K562 (cell line): ENCODE results near the gene MYMX. TPM values are rescaled to one million over a fixed set of nuclear protein-coding genes. Genes with fewer than 3 reads are reported as not detected.
A peak's percentile ranks its signal among the peaks of the same experiment; 100 is the strongest.

Source experiments
- ATF4 ChIP-seq: fragments of 450-650 bp; formaldehyde crosslinking; IDR thresholded peaks from 2 replicates; pipeline ENCODE4 v1.4.0; 2022; ENCODE audit warnings: mild to moderate bottlenecking, moderate library complexity
- CHAMP1 ChIP-seq: fragments of 450-650 bp; IDR thresholded peaks from 2 replicates; pipeline ENCODE4 v1.6.1; 2016; ENCODE audit warnings: mild to moderate bottlenecking
- ELF1 ChIP-seq: fragments of 200-800 bp; sonication (Bioruptor generic); IDR thresholded peaks from 2 replicates; pipeline ENCODE4 v1.6.1; 2016; ENCODE audit warnings: missing genetic modification characterization, missing compliant biosample characterization
- FOXA1 ChIP-seq: fragments of 450-650 bp; IDR thresholded peaks from 2 replicates; pipeline ENCODE4 v1.6.1; 2016; ENCODE audit warnings: mild to moderate bottlenecking, borderline replicate concordance
- HIVEP1 ChIP-seq: fragments of 250-450 bp; sonication (Bioruptor Pico); IDR thresholded peaks from 2 replicates; pipeline ENCODE4 v1.4.0; 2020; ENCODE audit warnings: mild to moderate bottlenecking
- KDM4B ChIP-seq, 2 experiments: fragments of 450-650 bp in 1 of 2; sonication (generic) in 1 of 2; IDR thresholded peaks; 2 replicates each; pipeline ENCODE4 v1.6.1; 2016 to 2017; ENCODE audit warnings: borderline replicate concordance in 2 of 2, antibody characterized with exemption in 1 of 2, low read depth in 1 of 2, mild to moderate bottlenecking in 1 of 2
- MNT ChIP-seq, 2 experiments: fragments of 450-650 bp; conservative IDR thresholded peaks; 2 replicates each; pipeline ENCODE4 v1.6.1; 2017; ENCODE audit warnings: mild to moderate bottlenecking in 2 of 2, moderate library complexity in 2 of 2
- NR0B1 ChIP-seq: fragments of 450-650 bp; IDR thresholded peaks from one replicate; pipeline ENCODE4 v1.6.1; 2018; ENCODE audit warnings: mild to moderate bottlenecking, moderate library complexity; ENCODE audit not compliant: partially characterized antibody
- NR1H2 ChIP-seq: sonication (generic); formaldehyde crosslinking; IDR thresholded peaks from 2 replicates; pipeline ENCODE4 v1.4.0; 2020; ENCODE audit warnings: mild to moderate bottlenecking, missing genetic modification reagents
- NRF1 ChIP-seq, 2 experiments: fragments of 450-650 bp; IDR thresholded peaks in 1 of 2; conservative IDR thresholded peaks in 1 of 2; 2 replicates each; pipeline ENCODE4 v1.6.1; 2014; ENCODE audit warnings: mild to moderate bottlenecking in 2 of 2
- THRA ChIP-seq: fragments of 450-650 bp; IDR thresholded peaks from 2 replicates; pipeline ENCODE4 v1.6.1; 2017; ENCODE audit warnings: mild to moderate bottlenecking, moderate library complexity
- ZFP91 ChIP-seq: sonication (generic); formaldehyde crosslinking; IDR thresholded peaks from 2 replicates; pipeline ENCODE4 v1.8.0; 2022; ENCODE audit warnings: mild to moderate bottlenecking, missing genetic modification reagents
- ZNF174 ChIP-seq: fragments of 250-450 bp; sonication (Bioruptor Pico); IDR thresholded peaks from 2 replicates; pipeline ENCODE4 v1.4.0; 2020; ENCODE audit warnings: mild to moderate bottlenecking
- ZNF282 ChIP-seq: sonication (generic); formaldehyde crosslinking; IDR thresholded peaks from 2 replicates; pipeline ENCODE4 v1.8.1; 2023; ENCODE audit warnings: missing genetic modification reagents
- polyA plus RNA-seq, 8 experiments: library from polyadenylated mRNA; depleted of rRNA in 4 of 8; stranded (reverse) in 5 of 8; unstranded in 3 of 8; fragments of >200 nt; fragmentation: Nextera tagmentation in 2 of 8; fragmentation: Illumina TruSeq in 1 of 8; extraction: Ambion mirVana in 2 of 8; extraction: Trizol in 1 of 8; gene quantifications; 2 replicates each; pipeline versions ENCODE4 v1.2.1 to v1.2.3, GENCODE V29; 2011 to 2014; ENCODE audit warnings: inconsistent platforms in 1 of 8, missing spikeins in 1 of 8
- total RNA-seq, 7 experiments: library from RNA; depleted of rRNA in 6 of 7; stranded (reverse); fragments of >200 nt in 6 of 7; fragmentation: Illumina TruSeq in 2 of 7; extraction: Trizol in 2 of 7; gene quantifications; 2 replicates each; pipeline versions ENCODE4 v1.2.1 to v1.2.3, GENCODE V29; 2011 to 2021; ENCODE audit warnings: low replicate concordance in 1 of 7
- TF ChIP-seq, protein P1 (sequence below), 2 experiments: IDR thresholded peaks; 2 replicates each; pipeline ENCODE4 v1.6.1; 2011; ENCODE audit warnings: borderline replicate concordance in 1 of 2, control low read depth in 1 of 2, low read depth in 1 of 2, low read length in 1 of 2, mild to moderate bottlenecking in 1 of 2, mixed read lengths in 1 of 2, moderate library complexity in 1 of 2; ENCODE audit not compliant: insufficient read depth in 1 of 2, insufficient read length in 1 of 2, poor library complexity in 1 of 2, severe bottlenecking in 1 of 2; ENCODE audit errors: extremely low read depth in 1 of 2

MYMX gene
- total and polyA plus RNA-seq, 9 of the 15 experiments (the other 6 are each of a cell fraction or from before 2014, with no cell fraction given), result 0.12 TPM; not detected in 8

DNA sequence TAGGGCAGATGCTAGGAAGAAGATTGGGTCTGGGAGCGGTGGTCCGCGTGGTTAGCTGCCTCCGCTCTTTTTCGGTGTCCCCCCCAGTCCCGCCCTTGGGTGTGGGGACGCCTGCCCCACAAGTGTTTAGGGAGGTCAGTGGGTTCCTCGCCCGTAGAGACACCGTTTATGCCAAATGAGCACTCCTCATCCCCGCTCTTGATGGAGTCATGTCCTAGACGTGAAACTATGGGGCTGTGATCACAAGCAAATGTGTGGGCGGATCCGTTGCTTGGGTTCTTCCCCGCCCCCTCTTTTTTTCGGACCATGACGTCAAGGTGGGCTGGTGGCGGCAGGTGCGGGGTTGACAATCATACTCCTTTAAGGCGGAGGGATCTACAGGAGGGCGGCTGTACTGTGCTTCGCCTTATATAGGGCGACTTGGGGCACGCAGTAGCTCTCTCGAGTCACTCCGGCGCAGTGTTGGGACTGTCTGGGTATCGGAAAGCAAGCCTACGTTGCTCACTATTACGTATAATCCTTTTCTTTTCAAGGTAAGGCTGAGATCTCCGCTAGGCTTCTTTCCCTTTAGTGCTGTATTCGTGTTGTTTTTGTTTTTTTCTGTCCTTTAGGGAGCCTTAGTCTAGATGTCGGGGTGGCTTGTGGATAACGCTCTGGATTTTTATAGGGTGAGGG, 30.1 kb downstream of the MYMX start, which contains the start of gene HSP90AB1 (continued):
- TF ChIP-seq CHAMP1 (peak; percentile 53), FOXA1 (no peak), NRF1 (conservative IDR thresholded peaks at IDR 0.05 in 1 of 2, IDR thresholded peaks at IDR 0.05 in 1 of 2) (peak in 1 of 2 experiments; percentile 8; a peak in 2 of 4 replicates), NR0B1 (no peak), HIVEP1 (CRISPR knock-in tag) (no peak), ZNF282 (CRISPR knock-in tag) (peak; percentile 23; the same call in 1 of the 2 replicates), ZFP91 (CRISPR knock-in tag) (peak; percentile 100), ATF4 (no peak), KDM4B (IDR thresholded peaks at IDR 0.05; ENCODE audit: borderline replicate concordance in 2 of 2, low read depth in 1 of 2) (0 out of 4 replicates have a peak, but pooled peaks of 1 of the 2 experiments have one; percentile 29), ZNF174 (peak; percentile 78; the same call in 1 of the 2 replicates), NR1H2 (peak; percentile 76; the same call in 1 of the 2 replicates), MNT (conservative IDR thresholded peaks at IDR 0.05) (no peak), THRA (no peak), ELF1 (tag) (no peak)
- TF ChIP-seq, protein P1, sequence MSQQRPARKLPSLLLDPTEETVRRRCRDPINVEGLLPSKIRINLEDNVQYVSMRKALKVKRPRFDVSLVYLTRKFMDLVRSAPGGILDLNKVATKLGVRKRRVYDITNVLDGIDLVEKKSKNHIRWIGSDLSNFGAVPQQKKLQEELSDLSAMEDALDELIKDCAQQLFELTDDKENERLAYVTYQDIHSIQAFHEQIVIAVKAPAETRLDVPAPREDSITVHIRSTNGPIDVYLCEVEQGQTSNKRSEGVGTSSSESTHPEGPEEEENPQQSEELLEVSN (IDR thresholded peaks at IDR 0.05; ENCODE audit: borderline replicate concordance in 1 of 2, extremely low read depth in 1 of 2, insufficient read depth in 1 of 2, insufficient read length in 1 of 2, low read depth in 1 of 2, low read length in 1 of 2, poor library complexity in 1 of 2, severe bottlenecking in 1 of 2), result peak; percentile 7 to 13
